ENCODE measurements around the gene AQP2.

DNA sequence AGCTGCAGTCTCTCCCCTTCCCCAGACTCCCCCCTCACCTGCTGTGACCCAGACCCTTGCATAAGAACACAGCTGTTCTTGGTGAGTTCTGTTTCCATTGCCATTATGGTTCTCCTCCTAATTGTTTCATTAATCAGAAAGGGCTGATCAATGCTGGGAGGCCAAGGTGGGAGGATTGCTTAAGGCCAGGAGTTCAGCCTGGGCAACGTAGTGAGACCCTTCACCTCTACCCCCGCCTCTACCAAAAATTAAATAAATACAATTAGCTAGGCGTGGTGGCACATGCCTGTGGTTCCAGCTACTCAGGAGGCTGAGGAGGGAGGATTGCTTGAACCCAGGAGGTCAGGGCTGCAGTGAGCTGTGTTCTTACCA, 29.6 kb upstream of the AQP2 start:
- TF ChIP-seq, protein P1, sequence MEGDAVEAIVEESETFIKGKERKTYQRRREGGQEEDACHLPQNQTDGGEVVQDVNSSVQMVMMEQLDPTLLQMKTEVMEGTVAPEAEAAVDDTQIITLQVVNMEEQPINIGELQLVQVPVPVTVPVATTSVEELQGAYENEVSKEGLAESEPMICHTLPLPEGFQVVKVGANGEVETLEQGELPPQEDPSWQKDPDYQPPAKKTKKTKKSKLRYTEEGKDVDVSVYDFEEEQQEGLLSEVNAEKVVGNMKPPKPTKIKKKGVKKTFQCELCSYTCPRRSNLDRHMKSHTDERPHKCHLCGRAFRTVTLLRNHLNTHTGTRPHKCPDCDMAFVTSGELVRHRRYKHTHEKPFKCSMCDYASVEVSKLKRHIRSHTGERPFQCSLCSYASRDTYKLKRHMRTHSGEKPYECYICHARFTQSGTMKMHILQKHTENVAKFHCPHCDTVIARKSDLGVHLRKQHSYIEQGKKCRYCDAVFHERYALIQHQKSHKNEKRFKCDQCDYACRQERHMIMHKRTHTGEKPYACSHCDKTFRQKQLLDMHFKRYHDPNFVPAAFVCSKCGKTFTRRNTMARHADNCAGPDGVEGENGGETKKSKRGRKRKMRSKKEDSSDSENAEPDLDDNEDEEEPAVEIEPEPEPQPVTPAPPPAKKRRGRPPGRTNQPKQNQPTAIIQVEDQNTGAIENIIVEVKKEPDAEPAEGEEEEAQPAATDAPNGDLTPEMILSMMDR (conservative IDR thresholded peaks at IDR 0.05; ENCODE audit: low read depth in 2 of 2), result no peak
- TF ChIP-seq EZH2 (IDR thresholded peaks at IDR 0.05; ENCODE audit: low read depth, unreplicated experiment) (no peak), POLR2AphosphoS5 (IDR thresholded peaks at IDR 0.05; ENCODE audit: low read depth) (no peak), JUNB (IDR thresholded peaks at IDR 0.05; ENCODE audit: unreplicated experiment) (no peak), EZH2phosphoT487 (IDR thresholded peaks at IDR 0.05; ENCODE audit: unreplicated experiment) (no peak), CREB1 (CRISPR knock-in tag; IDR thresholded peaks at IDR 0.05; ENCODE audit: low read depth) (no peak)
- TF ChIP-seq, protein P2, sequence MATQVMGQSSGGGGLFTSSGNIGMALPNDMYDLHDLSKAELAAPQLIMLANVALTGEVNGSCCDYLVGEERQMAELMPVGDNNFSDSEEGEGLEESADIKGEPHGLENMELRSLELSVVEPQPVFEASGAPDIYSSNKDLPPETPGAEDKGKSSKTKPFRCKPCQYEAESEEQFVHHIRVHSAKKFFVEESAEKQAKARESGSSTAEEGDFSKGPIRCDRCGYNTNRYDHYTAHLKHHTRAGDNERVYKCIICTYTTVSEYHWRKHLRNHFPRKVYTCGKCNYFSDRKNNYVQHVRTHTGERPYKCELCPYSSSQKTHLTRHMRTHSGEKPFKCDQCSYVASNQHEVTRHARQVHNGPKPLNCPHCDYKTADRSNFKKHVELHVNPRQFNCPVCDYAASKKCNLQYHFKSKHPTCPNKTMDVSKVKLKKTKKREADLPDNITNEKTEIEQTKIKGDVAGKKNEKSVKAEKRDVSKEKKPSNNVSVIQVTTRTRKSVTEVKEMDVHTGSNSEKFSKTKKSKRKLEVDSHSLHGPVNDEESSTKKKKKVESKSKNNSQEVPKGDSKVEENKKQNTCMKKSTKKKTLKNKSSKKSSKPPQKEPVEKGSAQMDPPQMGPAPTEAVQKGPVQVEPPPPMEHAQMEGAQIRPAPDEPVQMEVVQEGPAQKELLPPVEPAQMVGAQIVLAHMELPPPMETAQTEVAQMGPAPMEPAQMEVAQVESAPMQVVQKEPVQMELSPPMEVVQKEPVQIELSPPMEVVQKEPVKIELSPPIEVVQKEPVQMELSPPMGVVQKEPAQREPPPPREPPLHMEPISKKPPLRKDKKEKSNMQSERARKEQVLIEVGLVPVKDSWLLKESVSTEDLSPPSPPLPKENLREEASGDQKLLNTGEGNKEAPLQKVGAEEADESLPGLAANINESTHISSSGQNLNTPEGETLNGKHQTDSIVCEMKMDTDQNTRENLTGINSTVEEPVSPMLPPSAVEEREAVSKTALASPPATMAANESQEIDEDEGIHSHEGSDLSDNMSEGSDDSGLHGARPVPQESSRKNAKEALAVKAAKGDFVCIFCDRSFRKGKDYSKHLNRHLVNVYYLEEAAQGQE (IDR thresholded peaks at IDR 0.05; ENCODE audit: unreplicated experiment), result no peak
- TF ChIP-seq, protein P3, sequence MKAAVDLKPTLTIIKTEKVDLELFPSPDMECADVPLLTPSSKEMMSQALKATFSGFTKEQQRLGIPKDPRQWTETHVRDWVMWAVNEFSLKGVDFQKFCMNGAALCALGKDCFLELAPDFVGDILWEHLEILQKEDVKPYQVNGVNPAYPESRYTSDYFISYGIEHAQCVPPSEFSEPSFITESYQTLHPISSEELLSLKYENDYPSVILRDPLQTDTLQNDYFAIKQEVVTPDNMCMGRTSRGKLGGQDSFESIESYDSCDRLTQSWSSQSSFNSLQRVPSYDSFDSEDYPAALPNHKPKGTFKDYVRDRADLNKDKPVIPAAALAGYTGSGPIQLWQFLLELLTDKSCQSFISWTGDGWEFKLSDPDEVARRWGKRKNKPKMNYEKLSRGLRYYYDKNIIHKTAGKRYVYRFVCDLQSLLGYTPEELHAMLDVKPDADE (IDR thresholded peaks at IDR 0.05), result no peak
- TF ChIP-seq, protein P4, sequence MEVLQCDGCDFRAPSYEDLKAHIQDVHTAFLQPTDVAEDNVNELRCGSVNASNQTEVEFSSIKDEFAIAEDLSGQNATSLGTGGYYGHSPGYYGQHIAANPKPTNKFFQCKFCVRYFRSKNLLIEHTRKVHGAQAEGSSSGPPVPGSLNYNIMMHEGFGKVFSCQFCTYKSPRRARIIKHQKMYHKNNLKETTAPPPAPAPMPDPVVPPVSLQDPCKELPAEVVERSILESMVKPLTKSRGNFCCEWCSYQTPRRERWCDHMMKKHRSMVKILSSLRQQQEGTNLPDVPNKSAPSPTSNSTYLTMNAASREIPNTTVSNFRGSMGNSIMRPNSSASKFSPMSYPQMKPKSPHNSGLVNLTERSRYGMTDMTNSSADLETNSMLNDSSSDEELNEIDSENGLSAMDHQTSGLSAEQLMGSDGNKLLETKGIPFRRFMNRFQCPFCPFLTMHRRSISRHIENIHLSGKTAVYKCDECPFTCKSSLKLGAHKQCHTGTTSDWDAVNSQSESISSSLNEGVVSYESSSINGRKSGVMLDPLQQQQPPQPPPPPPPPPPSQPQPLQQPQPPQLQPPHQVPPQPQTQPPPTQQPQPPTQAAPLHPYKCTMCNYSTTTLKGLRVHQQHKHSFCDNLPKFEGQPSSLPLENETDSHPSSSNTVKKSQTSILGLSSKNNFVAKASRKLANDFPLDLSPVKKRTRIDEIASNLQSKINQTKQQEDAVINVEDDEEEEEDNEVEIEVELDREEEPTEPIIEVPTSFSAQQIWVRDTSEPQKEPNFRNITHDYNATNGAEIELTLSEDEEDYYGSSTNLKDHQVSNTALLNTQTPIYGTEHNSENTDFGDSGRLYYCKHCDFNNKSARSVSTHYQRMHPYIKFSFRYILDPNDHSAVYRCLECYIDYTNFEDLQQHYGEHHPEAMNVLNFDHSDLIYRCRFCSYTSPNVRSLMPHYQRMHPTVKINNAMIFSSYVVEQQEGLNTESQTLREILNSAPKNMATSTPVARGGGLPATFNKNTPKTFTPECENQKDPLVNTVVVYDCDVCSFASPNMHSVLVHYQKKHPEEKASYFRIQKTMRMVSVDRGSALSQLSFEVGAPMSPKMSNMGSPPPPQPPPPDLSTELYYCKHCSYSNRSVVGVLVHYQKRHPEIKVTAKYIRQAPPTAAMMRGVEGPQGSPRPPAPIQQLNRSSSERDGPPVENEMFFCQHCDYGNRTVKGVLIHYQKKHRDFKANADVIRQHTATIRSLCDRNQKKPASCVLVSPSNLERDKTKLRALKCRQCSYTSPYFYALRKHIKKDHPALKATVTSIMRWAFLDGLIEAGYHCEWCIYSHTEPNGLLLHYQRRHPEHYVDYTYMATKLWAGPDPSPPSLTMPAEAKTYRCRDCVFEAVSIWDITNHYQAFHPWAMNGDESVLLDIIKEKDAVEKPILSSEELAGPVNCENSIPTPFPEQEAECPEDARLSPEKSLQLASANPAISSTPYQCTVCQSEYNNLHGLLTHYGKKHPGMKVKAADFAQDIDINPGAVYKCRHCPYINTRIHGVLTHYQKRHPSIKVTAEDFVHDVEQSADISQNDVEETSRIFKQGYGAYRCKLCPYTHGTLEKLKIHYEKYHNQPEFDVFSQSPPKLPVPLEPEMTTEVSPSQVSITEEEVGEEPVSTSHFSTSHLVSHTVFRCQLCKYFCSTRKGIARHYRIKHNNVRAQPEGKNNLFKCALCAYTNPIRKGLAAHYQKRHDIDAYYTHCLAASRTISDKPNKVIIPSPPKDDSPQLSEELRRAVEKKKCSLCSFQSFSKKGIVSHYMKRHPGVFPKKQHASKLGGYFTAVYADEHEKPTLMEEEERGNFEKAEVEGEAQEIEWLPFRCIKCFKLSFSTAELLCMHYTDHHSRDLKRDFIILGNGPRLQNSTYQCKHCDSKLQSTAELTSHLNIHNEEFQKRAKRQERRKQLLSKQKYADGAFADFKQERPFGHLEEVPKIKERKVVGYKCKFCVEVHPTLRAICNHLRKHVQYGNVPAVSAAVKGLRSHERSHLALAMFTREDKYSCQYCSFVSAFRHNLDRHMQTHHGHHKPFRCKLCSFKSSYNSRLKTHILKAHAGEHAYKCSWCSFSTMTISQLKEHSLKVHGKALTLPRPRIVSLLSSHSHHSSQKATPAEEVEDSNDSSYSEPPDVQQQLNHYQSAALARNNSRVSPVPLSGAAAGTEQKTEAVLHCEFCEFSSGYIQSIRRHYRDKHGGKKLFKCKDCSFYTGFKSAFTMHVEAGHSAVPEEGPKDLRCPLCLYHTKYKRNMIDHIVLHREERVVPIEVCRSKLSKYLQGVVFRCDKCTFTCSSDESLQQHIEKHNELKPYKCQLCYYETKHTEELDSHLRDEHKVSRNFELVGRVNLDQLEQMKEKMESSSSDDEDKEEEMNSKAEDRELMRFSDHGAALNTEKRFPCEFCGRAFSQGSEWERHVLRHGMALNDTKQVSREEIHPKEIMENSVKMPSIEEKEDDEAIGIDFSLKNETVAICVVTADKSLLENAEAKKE (CRISPR knock-in tag; IDR thresholded peaks at IDR 0.05), result no peak

Measured in GM23338 (cell line).